Kidney glomerular epithelial cell (primary cell): Measurements from ENCODE around the gene ITPR2.
"Not testable (repeated sequence)": the region's sequence is repeated elsewhere in the genome, so short reads cannot be mapped to it uniquely, and the experiment has no call there.

Experiments used
- DNase-seq: peaks from one replicate; lab custom pipeline; 2025; lab: John Stamatoyannopoulos, UW

Gene ITPR2

GRCh38 chr12:26700430-26700829 lies 132.6 kb downstream of the ITPR2 start:
- no peak for DNase-seq

- no peak for DNase-seq
Observed at GRCh38 chr12:26699237-26699636, 133.8 kb downstream of the ITPR2 start.

DNA sequence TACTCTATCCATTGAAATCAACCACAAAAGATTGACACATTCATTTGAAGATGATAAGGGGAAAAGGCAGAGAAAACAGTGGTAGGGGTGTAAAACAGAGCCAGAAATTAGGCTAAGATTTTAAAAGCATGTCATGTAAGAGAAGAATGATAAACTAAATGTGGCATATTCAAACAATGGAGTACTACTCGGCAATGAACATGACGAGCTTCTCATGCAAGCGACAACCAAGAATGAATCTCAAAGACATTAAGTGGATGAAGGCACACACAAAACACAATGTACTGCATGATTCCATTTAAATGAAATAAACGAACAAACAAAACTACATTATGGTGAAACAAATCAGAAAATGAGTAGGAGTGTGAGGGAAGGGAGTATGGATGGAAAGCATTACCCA lies 134.8 kb downstream of the ITPR2 start:
- DNase-seq: no peak

- no peak for DNase-seq
Observed at GRCh38 chr12:26697217-26697616, 135.8 kb downstream of the ITPR2 start.

GRCh38 chr12:26696613-26697092 lies 136.3 kb downstream of the ITPR2 start:
- no peak for DNase-seq

- no peak for DNase-seq
Observed at GRCh38 chr12:26696048-26696612, 136.9 kb downstream of the ITPR2 start.

DNA sequence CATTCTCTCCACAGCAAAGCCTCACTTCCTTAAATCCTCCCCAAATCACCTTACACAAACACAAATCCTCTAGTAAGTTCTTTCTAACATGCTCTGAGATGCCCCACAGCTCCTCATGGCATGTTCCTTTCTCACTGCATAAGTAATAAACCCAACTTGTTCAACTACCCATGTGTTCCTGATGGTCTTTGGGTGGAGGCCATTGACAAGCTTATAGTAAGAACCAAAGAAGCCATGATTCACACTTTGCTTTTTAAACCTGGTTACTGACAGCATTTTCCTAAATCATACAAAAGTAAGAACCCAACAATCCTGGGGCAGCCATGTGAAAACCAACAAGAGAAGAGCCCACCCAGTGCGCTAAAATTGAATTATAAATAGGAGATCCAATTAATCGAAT lies 138.6 kb downstream of the ITPR2 start:
- no peak for DNase-seq

- no peak for DNase-seq
Observed at GRCh38 chr12:26692407-26692806, 140.6 kb downstream of the ITPR2 start.

- peak; percentile 97 for DNase-seq
Observed at GRCh38 chr12:26691234-26691970, 141.6 kb downstream of the ITPR2 start.

DNA sequence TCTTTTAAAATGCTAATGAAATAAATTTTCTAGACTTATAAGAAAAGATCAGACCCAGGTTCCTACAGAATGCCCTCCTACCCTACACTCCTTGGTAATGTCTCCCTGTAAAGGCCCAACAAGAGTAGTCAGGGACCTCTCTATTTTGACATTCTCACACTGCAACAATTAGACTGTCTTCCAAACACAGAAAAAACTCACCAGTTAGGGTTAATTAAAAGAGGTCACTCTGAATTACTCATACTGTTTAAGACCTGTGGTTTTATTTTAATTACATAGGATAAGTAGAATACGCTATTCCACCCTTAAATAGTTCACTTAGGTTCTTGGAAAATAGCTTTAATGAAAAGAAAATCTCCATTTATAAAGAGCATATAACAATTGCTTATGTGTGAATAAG lies 142.4 kb downstream of the ITPR2 start:
- DNase-seq: no peak

DNA sequence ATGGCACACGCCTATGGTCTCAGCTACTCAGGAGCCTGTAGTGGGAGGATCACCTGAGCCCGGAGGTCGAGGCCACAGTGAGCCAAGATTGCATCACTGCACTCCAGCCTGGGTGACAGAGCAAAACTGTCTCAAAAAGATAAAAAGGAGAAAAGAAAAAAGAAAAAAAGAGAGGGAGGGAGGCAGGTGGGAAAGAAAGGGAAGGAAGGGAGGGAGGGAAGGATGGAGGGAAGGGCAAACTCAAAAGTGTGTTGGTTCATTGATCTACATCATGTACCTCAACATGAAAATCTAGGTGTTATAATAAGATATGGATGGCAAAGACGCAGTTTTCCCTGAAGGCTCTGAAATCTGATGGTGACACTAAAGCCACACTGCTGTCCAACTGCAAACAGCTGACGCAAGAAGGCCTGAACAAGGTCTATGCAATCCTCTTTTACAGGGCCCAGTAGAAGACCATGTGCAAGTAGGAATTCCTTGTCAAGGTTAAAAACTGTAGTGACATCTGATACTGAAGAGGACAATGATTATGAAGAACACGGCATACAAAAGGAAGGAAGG lies 143.6 kb downstream of the ITPR2 start:
- DNase-seq: no peak

DNA sequence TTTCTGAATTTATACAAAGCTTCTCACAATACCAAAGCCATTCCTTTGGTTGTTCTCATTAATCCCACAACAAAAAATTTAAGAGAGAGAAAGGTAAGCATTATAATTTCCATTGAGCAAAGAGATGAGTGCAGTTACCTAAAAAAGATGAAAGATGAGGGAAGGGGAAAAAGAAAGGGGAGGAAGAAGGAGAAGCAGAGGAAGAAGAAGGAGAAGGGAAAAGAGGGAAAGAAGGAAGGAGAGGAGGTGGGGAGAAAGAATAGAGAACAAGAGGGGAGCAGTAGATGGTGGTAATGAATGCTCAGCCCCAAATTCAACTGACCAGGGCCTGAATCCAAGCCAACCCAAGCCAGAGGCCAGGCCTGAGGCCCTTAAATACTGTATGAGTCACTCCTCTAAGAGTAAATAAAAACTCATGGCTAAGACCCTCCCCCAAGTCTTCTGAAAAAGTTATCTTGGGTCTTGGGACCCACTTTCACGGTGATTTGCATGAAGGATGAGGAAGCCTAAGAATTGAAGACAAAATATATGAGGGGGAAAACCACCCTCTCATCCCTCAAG lies 144.6 kb downstream of the ITPR2 start:
- DNase-seq: no peak

- DNase-seq: no peak
Observed at GRCh38 chr12:26686408-26686807, 146.6 kb downstream of the ITPR2 start.

DNA sequence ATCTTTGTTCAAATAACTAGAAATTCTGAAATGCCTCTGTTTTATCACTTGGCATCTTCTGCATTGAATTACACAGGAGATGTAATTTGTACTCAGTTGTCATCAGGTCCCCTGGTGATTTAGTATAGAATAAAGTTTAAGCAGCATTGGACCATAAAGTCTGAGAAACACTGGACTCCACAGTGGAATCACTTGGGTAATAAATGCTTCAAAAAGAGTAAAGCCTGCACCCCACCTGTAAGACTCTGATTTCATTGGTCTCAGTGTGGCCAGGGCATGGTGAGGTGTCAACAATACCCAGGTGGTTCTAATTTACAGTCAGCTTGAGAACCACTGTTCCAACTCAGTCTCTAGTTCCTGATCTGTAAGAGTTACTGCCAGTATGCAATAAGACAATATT lies 148.9 kb downstream of the ITPR2 start:
- DNase-seq: no peak

DNA sequence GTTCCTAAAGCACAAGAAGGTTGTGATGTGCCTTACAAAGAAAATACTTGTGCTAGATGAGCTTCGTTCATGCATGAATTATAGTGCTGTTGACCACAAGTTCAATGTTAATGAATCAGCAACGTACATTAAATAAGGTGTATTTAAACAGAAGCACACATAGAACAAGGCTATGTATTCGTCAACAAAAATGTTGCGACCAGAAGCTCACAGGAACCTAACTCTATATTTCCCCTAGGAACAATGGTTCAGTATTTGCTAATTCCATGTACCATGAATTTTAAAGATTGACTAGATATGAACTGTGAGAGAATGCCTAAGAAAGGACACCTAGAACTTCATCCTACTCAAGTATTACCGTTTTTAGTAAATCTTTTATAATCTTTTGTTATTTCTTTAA lies 149.6 kb downstream of the ITPR2 start:
- no peak for DNase-seq

GRCh38 chr12:26680727-26681455 lies 152.1 kb downstream of the ITPR2 start:
- DNase-seq: no peak

DNA sequence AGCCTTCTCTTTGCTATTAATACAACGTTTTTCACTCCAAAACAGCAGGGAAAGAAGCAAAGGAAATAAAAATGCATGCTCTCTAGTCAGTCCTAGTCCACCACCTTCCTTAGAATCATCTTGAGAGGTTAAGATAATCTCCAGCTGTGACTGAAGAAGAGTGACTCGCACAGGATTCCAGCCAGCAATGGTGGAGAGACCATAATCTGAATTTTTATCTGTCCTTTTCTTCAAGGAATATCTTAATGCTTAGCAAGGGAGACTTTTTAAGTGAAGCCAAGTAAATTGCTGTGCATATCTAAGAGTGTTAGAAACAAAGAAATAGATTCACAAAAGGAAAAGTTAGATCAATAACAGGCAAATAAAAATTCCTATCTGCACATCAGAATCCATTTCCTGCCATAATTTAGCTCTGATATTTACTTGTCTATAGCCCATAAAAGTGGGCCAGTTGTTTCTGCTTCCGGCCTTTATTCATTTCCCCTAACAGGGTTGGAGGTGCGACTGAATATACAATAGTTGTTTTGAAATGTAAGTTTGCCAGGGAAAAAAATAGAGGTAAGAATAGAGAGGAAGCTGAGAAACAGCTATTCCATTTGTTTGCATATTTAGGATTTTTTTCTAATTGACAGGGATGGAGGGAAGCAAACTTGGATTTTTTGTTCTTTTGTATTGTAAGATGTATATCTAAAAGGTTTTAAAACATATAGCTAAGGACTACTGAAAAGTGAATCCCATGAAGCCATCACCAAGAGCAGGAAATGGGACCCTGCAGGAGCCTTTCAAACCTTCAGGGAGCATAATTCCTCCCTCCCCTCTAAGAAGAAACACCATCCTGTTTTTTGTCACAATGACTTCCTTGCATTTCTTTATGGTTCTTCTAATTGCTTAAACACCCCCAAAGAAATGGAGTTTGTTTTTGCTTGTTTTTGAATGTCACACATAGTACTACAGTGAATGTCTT lies 154.0 kb downstream of the ITPR2 start:
- DNase-seq: no peak

DNA sequence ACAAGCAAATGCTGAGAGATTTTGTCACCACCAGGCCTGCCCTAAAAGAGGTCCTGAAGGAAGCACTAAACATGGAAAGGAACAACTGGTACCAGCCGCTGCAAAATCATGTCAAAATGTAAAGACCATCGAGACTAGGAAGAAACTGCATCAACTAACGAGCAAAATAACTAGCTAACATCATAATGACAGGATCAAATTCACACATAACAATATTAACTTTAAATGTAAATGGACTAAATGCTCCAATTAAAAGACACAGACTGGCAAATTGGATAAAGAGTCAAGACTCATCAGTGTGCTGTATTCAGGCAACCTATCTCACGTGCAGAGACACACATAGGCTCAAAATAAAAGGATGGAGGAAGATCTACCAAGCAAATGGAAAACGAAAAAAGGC lies 161.5 kb downstream of the ITPR2 start:
- not testable (repeated sequence) for DNase-seq

DNA sequence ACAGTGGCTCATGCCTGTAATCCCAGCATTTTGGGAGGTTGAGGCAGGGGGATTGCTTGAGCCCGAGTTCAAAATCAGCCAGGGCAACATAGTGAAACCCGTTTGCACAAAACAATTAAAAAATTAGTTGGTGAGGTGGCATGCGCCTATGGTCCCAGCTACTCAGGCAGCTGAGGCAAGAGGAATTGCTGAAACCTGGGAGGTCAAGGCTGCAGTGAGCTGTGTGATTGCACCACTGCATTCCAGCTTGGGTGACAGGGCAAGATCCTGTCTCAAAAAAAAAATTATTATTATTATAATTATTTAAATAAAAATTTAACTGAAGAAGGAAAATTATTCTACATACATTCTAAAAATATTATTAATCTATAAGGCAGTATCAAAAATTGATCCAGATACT lies 164.1 kb downstream of the ITPR2 start:
- DNase-seq: no peak

GRCh38 chr12:26668230-26668629 lies 164.8 kb downstream of the ITPR2 start:
- DNase-seq: no peak

GRCh38 chr12:26666286-26666685 lies 166.7 kb downstream of the ITPR2 start:
- DNase-seq: no peak
